ENCODE data around the gene PAPPA2. TPM values are rescaled to one million over a fixed set of nuclear protein-coding genes. Genes with fewer than 3 reads are reported as not detected.

Gene PAPPA2
- total RNA-seq, result 0.17 and 0.30 TPM in 2 replicates

GRCh38 chr1:176462674-176463378, at the start of gene PAPPA2:
TSS of gene PAPPA2 (plus strand) at chr1:176463175. CDS start at chr1:176556323, 93,148 bp downstream.

